K562 (cell line): ENCODE measurements around the gene PPIP5K2. TPM values are rescaled to one million over a fixed set of nuclear protein-coding genes. Genes with fewer than 3 reads are reported as not detected.
A peak's percentile ranks its signal among the peaks of the same experiment; 100 is the strongest.

Experiments
- EGR1 ChIP-seq: fragments of 450-650 bp; conservative IDR thresholded peaks from 2 replicates; pipeline ENCODE4 v1.6.1; 2017; ENCODE audit warnings: mild to moderate bottlenecking
- ESRRB ChIP-seq: fragments of 250-450 bp; sonication (Bioruptor Pico); IDR thresholded peaks from 2 replicates; pipeline ENCODE4 v1.5.0; 2020; ENCODE audit warnings: mild to moderate bottlenecking, moderate library complexity, borderline replicate concordance
- HDAC8 ChIP-seq: fragments of 450-650 bp; IDR thresholded peaks from 2 replicates; pipeline ENCODE4 v1.6.1; 2016; ENCODE audit warnings: mild to moderate bottlenecking, missing genetic modification characterization, moderate library complexity, missing compliant biosample characterization
- MCM5 ChIP-seq: fragments of 450-650 bp; IDR thresholded peaks from 2 replicates; pipeline ENCODE4 v1.6.1; 2016; ENCODE audit warnings: low read depth
- MYBL2 ChIP-seq, 2 experiments: fragments of 450-650 bp in 1 of 2; sonication (generic) in 1 of 2; formaldehyde crosslinking in 1 of 2; IDR thresholded peaks; 2 replicates each; pipeline versions ENCODE4 v1.6.1 to v1.8.1; 2017 to 2022; ENCODE audit warnings: borderline replicate concordance in 1 of 2, inconsistent platforms in 1 of 2, low read depth in 1 of 2, mild to moderate bottlenecking in 1 of 2, missing genetic modification reagents in 1 of 2, moderate library complexity in 1 of 2
- NONO ChIP-seq, 2 experiments: fragments of 200-400 bp in 1 of 2; fragments of 450-650 bp in 1 of 2; formaldehyde crosslinking in 1 of 2; IDR thresholded peaks; 2 replicates each; pipeline ENCODE4 v1.6.1; 2017; ENCODE audit warnings: low read depth in 2 of 2, mild to moderate bottlenecking in 2 of 2, moderate library complexity in 2 of 2, low read length in 1 of 2
- NRF1 ChIP-seq, 2 experiments: fragments of 450-650 bp; IDR thresholded peaks in 1 of 2; conservative IDR thresholded peaks in 1 of 2; 2 replicates each; pipeline ENCODE4 v1.6.1; 2014; ENCODE audit warnings: mild to moderate bottlenecking in 2 of 2
- POLR3A ChIP-seq: IDR thresholded peaks from 2 replicates; pipeline ENCODE4 v1.6.1; 2011; ENCODE audit warnings: borderline replicate concordance, mild to moderate bottlenecking, moderate library complexity; ENCODE audit not compliant: insufficient read length, insufficient read depth; ENCODE audit errors: extremely low read depth
- RFX5 ChIP-seq: IDR thresholded peaks from 2 replicates; pipeline ENCODE4 v1.6.1; 2011; ENCODE audit warnings: low read depth, mild to moderate bottlenecking, improper control_type of control experiment, low read length
- SMARCB1 ChIP-seq: IDR thresholded peaks from 2 replicates; pipeline ENCODE4 v1.6.1; 2011; ENCODE audit warnings: improper control_type of control experiment, low read depth; ENCODE audit not compliant: insufficient read length
- STAT5A ChIP-seq: IDR thresholded peaks from 2 replicates; pipeline ENCODE4 v1.6.1; 2012; ENCODE audit warnings: low read length, inconsistent platforms, borderline replicate concordance
- ZBTB17 ChIP-seq: fragments of 450-650 bp; formaldehyde crosslinking; IDR thresholded peaks from 2 replicates; pipeline ENCODE4 v1.4.0; 2020; ENCODE audit warnings: mild to moderate bottlenecking
- ZZZ3 ChIP-seq: fragments of 450-650 bp; IDR thresholded peaks from 2 replicates; pipeline ENCODE4 v1.6.1; 2016; ENCODE audit warnings: antibody characterized with exemption, mild to moderate bottlenecking, moderate library complexity
- polyA plus RNA-seq, 8 experiments: library from polyadenylated mRNA; depleted of rRNA in 4 of 8; stranded (reverse) in 5 of 8; unstranded in 3 of 8; fragments of >200 nt; fragmentation: Nextera tagmentation in 2 of 8; fragmentation: Illumina TruSeq in 1 of 8; extraction: Ambion mirVana in 2 of 8; extraction: Trizol in 1 of 8; gene quantifications; 2 replicates each; pipeline versions ENCODE4 v1.2.1 to v1.2.3, GENCODE V29; 2011 to 2014; ENCODE audit warnings: inconsistent platforms in 1 of 8, missing spikeins in 1 of 8
- total RNA-seq, 7 experiments: library from RNA; depleted of rRNA in 6 of 7; stranded (reverse); fragments of >200 nt in 6 of 7; fragmentation: Illumina TruSeq in 2 of 7; extraction: Trizol in 2 of 7; gene quantifications; 2 replicates each; pipeline versions ENCODE4 v1.2.1 to v1.2.3, GENCODE V29; 2011 to 2021; ENCODE audit warnings: low replicate concordance in 1 of 7
- TF ChIP-seq, protein P1 (sequence below): sonication (generic); formaldehyde crosslinking; IDR thresholded peaks from 2 replicates; pipeline ENCODE4 v1.8.0; 2022; ENCODE audit warnings: missing genetic modification reagents, mild to moderate bottlenecking, borderline replicate concordance
- TF ChIP-seq, protein P2 (sequence below): fragments of 450-650 bp; IDR thresholded peaks from 2 replicates; pipeline ENCODE4 v1.6.1; 2016; ENCODE audit warnings: mild to moderate bottlenecking
- TF ChIP-seq, protein P3 (sequence below): fragments of 200-800 bp; sonication (Bioruptor generic); IDR thresholded peaks from 2 replicates; pipeline ENCODE4 v1.6.1; 2017; ENCODE audit warnings: missing genetic modification characterization, missing compliant biosample characterization
- TF ChIP-seq, protein P4 (sequence below): fragments of 250-450 bp; sonication (Bioruptor Pico); IDR thresholded peaks from 2 replicates; pipeline ENCODE4 v1.8.0; 2022; ENCODE audit warnings: moderate library complexity, mild to moderate bottlenecking, inconsistent platforms
- TF ChIP-seq, protein P5 (sequence below): fragments of 250-450 bp; sonication (Bioruptor Pico); IDR thresholded peaks from 2 replicates; pipeline ENCODE4 v1.5.0; 2020; ENCODE audit warnings: mild to moderate bottlenecking

PPIP5K2 gene
- total and polyA plus RNA-seq, 9 of the 15 experiments (the other 6 are each of a cell fraction or from before 2014, with no cell fraction given) = 39.4 to 150 (median 99.1) TPM

DNA sequence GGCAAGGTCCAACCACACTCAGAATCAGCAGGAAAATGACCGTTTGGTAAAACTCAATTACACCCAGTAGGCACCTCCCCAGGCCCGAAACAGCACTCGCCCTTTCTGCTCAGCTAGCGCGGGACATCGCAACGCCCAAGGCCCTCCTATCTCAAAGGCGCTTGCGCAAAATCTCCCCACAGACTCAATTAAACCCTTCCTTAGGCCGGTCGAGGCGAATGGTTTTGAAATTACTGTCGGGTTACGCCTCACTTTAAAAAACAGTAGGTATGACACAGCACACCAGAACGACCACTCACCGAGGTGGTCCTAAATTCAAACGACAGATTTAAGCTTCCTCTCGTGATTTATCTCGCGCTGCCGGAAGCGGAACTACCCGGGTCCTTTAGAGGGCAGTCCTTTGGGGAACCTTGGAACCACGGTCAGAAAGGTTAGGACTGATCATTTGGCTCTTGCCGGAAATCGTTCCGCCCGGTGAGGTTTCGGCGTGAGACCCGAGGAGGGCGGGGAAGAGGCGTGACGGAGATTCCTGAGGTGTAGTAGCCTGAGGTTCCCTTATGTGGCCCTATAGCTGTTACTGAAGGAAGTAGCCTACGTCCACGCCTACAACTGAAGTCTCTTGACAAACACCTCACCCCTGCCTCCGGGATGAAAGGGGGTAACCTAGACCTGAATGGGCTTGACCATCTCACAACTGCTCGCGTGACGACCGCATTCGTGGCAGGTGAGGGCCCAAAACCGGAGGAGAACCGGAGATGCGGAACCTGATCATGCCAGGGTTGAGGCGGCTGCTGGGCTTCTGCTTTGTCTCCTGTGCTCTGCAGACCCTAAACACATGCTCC is at the start of gene PPIP5K2, which contains the start of gene GIN1 (continued):
- TF ChIP-seq, protein P1, sequence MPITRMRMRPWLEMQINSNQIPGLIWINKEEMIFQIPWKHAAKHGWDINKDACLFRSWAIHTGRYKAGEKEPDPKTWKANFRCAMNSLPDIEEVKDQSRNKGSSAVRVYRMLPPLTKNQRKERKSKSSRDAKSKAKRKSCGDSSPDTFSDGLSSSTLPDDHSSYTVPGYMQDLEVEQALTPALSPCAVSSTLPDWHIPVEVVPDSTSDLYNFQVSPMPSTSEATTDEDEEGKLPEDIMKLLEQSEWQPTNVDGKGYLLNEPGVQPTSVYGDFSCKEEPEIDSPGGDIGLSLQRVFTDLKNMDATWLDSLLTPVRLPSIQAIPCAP (CRISPR knock-in tag) = no peak
- no peak for TF ChIP-seq ZZZ3
- TF ChIP-seq ZBTB17 (CRISPR knock-in tag) = no peak
- TF ChIP-seq, protein P2, sequence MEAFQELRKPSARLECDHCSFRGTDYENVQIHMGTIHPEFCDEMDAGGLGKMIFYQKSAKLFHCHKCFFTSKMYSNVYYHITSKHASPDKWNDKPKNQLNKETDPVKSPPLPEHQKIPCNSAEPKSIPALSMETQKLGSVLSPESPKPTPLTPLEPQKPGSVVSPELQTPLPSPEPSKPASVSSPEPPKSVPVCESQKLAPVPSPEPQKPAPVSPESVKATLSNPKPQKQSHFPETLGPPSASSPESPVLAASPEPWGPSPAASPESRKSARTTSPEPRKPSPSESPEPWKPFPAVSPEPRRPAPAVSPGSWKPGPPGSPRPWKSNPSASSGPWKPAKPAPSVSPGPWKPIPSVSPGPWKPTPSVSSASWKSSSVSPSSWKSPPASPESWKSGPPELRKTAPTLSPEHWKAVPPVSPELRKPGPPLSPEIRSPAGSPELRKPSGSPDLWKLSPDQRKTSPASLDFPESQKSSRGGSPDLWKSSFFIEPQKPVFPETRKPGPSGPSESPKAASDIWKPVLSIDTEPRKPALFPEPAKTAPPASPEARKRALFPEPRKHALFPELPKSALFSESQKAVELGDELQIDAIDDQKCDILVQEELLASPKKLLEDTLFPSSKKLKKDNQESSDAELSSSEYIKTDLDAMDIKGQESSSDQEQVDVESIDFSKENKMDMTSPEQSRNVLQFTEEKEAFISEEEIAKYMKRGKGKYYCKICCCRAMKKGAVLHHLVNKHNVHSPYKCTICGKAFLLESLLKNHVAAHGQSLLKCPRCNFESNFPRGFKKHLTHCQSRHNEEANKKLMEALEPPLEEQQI = peak; percentile 91
- TF ChIP-seq MCM5 = no peak
- TF ChIP-seq, protein P3, sequence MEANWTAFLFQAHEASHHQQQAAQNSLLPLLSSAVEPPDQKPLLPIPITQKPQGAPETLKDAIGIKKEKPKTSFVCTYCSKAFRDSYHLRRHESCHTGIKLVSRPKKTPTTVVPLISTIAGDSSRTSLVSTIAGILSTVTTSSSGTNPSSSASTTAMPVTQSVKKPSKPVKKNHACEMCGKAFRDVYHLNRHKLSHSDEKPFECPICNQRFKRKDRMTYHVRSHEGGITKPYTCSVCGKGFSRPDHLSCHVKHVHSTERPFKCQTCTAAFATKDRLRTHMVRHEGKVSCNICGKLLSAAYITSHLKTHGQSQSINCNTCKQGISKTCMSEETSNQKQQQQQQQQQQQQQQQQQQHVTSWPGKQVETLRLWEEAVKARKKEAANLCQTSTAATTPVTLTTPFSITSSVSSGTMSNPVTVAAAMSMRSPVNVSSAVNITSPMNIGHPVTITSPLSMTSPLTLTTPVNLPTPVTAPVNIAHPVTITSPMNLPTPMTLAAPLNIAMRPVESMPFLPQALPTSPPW (CRISPR knock-in tag) = peak; percentile 71
- TF ChIP-seq ESRRB = no peak
- peak; percentile 85 to 87 for TF ChIP-seq NRF1 (conservative IDR thresholded peaks at IDR 0.05 in 1 of 2, IDR thresholded peaks at IDR 0.05 in 1 of 2)
- TF ChIP-seq RFX5 = no peak
- TF ChIP-seq, protein P4, sequence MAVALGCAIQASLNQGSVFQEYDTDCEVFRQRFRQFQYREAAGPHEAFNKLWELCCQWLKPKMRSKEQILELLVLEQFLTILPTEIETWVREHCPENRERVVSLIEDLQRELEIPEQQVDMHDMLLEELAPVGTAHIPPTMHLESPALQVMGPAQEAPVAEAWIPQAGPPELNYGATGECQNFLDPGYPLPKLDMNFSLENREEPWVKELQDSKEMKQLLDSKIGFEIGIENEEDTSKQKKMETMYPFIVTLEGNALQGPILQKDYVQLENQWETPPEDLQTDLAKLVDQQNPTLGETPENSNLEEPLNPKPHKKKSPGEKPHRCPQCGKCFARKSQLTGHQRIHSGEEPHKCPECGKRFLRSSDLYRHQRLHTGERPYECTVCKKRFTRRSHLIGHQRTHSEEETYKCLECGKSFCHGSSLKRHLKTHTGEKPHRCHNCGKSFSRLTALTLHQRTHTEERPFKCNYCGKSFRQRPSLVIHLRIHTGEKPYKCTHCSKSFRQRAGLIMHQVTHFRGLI (CRISPR knock-in tag) = no peak
- TF ChIP-seq, protein P5, sequence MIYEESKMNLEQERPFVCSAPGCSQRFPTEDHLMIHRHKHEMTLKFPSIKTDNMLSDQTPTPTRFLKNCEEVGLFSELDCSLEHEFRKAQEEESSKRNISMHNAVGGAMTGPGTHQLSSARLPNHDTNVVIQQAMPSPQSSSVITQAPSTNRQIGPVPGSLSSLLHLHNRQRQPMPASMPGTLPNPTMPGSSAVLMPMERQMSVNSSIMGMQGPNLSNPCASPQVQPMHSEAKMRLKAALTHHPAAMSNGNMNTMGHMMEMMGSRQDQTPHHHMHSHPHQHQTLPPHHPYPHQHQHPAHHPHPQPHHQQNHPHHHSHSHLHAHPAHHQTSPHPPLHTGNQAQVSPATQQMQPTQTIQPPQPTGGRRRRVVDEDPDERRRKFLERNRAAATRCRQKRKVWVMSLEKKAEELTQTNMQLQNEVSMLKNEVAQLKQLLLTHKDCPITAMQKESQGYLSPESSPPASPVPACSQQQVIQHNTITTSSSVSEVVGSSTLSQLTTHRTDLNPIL = no peak
- TF ChIP-seq HDAC8 = no peak
- peak; percentile 95 for TF ChIP-seq MYBL2 (IDR thresholded peaks at IDR 0.05; ENCODE audit: low read depth)
- TF ChIP-seq MYBL2 (CRISPR knock-in tag; IDR thresholded peaks at IDR 0.05; ENCODE audit: borderline replicate concordance) = no peak
- peak; percentile 39; the same call in 1 of the 2 replicates for TF ChIP-seq STAT5A
- no peak for TF ChIP-seq NONO (IDR thresholded peaks at IDR 0.05; ENCODE audit: low read depth in 2 of 2, low read length in 1 of 2)
- no peak for TF ChIP-seq SMARCB1
- TF ChIP-seq POLR3A = peak; percentile 23
- TF ChIP-seq EGR1 = no peak
